GM12865 (cell line): ENCODE measurements around the gene CRAMP1.
"Not testable (repeated sequence)": the region's sequence is repeated elsewhere in the genome, so short reads cannot be mapped to it uniquely, and the experiment has no call there.

ENCODE experiments used
- DNase-seq: peaks from one replicate; pipeline ENCODE4 v3.0.0; 2010; ENCODE audit warnings: low read depth
- H3K4me3 ChIP-seq: 2 replicates; pipeline ENCODE4 v1.5.1; 2011; ENCODE audit warnings: mild to moderate bottlenecking, low read depth, low read length, control low read depth
- TF ChIP-seq, protein P1 (sequence below): IDR thresholded peaks from 2 replicates; pipeline ENCODE4 v1.5.1; 2011; ENCODE audit warnings: low read length, control low read depth, low read depth, inconsistent platforms; ENCODE audit not compliant: insufficient read depth; ENCODE audit errors: missing control alignments

Gene CRAMP1

DNA sequence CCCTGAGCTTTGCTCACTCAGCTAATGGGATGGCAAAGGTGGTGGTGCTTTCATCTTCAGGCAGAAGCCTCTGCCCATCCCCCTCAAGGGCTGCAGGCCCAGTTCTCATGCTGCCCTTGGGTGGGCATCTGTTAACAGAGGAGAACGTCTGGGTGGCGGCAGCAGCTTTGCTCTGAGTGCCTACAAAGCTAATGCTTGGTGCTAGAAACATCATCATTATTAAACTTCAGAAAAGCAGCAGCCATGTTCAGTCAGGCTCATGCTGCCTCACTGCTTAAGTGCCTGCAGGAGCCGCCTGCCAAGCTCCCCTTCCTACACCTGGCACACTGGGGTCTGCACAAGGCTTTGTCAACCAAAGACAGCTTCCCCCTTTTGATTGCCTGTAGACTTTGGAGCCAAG is 88.1 kb downstream of the CRAMP1 start:
- DNase-seq = no peak
- TF ChIP-seq, protein P1, sequence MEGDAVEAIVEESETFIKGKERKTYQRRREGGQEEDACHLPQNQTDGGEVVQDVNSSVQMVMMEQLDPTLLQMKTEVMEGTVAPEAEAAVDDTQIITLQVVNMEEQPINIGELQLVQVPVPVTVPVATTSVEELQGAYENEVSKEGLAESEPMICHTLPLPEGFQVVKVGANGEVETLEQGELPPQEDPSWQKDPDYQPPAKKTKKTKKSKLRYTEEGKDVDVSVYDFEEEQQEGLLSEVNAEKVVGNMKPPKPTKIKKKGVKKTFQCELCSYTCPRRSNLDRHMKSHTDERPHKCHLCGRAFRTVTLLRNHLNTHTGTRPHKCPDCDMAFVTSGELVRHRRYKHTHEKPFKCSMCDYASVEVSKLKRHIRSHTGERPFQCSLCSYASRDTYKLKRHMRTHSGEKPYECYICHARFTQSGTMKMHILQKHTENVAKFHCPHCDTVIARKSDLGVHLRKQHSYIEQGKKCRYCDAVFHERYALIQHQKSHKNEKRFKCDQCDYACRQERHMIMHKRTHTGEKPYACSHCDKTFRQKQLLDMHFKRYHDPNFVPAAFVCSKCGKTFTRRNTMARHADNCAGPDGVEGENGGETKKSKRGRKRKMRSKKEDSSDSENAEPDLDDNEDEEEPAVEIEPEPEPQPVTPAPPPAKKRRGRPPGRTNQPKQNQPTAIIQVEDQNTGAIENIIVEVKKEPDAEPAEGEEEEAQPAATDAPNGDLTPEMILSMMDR = no peak
- no peak overlapping the region for H3K4me3 ChIP-seq

DNA sequence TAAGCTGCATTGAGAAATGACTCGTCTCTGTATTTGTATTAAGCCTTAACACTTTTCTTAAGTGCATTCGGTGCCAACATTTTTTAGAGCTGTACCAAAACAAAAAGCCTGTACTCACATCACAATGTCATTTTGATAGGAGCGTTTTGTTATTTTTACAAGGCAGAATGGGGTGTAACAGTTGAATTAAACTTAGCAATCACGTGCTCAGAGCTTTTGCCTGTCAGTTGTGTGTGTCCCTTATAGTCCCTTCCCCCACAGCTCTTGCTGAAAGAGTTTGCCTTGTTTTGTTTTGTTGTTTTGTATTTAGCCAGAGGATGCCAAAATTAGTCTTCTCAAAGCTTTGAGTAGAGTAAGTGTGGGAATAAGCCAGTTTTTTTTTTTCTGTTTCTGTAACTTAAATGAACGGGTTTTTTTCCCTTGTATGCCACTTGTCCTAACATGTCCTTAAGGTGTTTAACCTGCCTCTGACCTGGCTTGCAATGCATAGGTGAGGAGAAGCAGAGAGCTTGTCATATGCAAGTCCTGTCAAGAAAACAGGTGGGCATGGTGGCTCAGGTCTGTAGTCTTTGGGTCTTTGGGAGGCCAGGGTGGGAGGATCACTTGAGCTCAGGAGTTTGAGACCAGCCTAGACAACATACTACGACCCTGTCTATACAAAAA is 89.2 kb downstream of the CRAMP1 start:
- TF ChIP-seq, protein P1 = no peak
- no peak overlapping the region for H3K4me3 ChIP-seq
- no peak for DNase-seq

DNA sequence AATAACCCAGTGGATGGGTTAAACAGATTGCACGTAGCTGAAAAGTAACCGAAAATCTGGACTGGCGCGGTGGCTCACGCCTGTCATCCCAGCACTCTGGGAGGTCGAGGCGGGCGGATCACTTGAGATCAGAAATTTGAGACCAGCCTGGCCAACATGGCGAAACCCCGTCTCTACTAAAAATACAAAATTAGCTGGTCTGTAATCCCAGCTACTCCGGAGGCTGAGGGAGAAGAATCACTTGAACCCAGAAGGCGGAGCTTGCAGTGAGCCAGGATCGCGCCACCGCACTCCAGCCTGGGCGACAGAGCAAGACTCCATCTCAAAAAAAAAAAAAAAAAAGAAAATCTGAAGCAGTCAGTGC is 93.1 kb downstream of the CRAMP1 start:
- not testable (repeated sequence) for DNase-seq

DNA sequence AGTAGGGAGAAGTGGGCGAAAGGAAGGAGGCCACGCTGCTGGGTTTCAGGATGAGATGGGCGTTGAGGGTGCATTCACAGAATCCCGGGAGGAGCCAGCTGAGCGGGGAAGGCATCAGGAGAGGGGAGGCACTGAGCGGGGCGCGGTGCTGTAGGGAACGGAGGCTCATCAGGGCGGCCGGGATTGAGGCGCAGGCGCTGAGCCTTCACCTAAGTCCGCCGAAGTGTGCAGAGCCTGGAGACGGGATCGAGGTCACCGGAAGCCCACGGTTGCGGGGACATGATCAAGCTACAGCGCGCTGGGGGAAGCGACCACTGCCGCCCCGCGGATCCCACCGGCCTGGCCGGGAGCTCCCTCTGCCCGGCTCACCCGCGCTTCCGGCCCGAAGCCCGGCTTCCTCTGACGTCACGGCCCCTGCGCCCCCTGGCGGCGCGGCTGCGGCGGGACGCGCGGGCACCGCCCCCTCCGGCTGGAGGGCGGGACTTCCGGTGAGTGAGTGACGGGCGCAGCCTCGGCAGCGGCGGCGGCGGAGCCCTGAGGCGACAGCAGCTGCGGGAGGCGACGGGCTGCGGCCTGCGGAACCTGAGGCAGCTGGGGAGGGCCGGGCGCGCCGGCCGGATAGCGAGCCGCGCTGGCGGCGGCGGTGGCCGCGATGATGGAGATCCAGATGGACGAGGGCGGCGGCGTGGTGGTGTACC is 93.7 kb downstream of the CRAMP1 start, which contains the start of gene MAPK8IP3:
MAPK8IP3 (plus strand) TSS at position 508 of the 698 bp plus-strand sequence; CDS start at position 653, 145 bp downstream.
- TF ChIP-seq, protein P1 = peak; percentile 90
- peak; percentile 95 for DNase-seq

More for the DNA sequence above, 93.1 kb downstream of the CRAMP1 start:
- H3K4me3 ChIP-seq = peak overlapping the region; percentile 60

DNA sequence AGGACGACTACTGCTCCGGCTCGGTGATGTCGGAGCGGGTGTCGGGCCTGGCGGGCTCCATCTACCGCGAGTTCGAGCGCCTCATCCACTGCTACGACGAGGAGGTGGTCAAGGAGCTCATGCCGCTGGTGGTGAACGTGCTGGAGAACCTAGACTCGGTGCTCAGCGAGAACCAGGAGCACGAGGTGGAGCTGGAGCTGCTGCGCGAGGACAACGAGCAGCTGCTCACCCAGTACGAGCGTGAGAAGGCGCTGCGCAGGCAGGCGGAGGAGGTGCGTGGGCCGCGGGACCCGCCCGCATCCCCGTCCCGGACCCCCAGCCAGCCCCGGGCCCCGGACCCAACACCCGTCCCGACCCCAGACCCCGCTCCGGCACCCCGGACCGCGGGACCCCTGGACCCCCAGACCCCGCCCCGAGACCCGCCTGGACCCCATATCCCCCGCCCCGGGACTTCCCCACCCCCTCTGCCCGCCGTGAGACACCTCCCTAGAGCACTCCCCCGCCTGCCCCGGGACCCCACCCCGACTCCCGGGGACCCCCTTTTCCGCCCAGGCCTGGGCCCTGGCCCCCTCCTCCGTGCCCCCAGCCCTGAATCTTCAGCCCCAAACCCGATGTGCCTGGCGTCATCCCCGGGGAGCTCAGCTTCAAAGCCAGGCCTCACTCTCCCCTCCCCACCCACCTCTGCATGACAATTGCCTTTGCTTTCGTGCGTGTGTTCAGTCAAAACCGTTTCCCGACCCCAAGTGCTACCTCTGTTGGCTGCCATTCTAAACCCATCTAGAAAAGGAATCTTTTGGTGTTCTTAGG is 94.4 kb downstream of the CRAMP1 start:
- peak overlapping the region; percentile 94 for H3K4me3 ChIP-seq
- DNase-seq = peak; percentile 60
- TF ChIP-seq, protein P1 = no peak

More for the DNA sequence above, 93.7 kb downstream of the CRAMP1 start, which contains the start of gene MAPK8IP3:
- peak within 1 kb of the TSS; percentile 94 for H3K4me3 ChIP-seq

DNA sequence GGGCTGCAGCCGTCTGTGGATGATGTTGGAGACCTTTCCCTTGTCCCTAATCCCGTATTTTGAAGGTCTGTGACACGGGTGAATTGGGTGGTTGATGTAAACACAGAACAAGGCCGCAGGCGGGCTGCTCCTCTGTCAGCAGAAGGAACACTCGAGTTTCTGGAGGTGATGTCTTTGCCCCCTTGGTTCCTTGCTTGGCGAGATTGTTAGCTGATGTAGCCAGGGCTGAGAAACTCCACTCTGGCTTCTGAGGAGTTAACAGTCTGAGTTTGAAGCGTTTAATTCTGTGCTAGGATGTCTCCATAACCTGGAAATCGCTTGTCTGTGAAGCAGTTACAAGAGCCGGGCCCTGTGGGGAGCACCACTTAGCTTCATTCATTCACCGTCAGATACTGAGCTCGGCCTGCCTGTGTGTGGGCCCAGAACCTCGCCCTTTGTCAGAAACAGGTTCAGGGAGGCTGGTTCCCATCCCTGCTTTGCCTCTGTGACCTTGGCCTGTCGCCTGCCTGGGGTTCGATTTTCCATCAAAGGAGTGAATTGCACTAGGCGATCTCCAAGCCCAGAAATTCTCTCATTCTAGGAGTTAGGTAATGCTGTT is 95.1 kb downstream of the CRAMP1 start:
- peak; percentile 35 for DNase-seq
- peak overlapping the region; percentile 94 for H3K4me3 ChIP-seq
- TF ChIP-seq, protein P1 = no peak
